Activated T-helper 1 cell treated with anti-CD3 and anti-CD28 coated beads, Interleukin-12 subunit alpha, Interleukin-12 subunit beta, Interleukin-2, Interleukin-4 antibody, amounts not matched to agents 30 ng/mL and 10 ng/mL and 1 ng/mL, durations not matched to agents 14 hours and 24 hours and 36 hours (primary cell): Measurements from ENCODE around the gene TTLL12. TPM values are rescaled to one million over a fixed set of nuclear protein-coding genes. Genes with fewer than 3 reads are reported as not detected.

ENCODE experiments used
- DNase-seq: peaks from one replicate; pipeline ENCODE4 v3.0.0; 2021; ENCODE audit warnings: low spot score
- H3K27ac Mint-ChIP-seq: one replicate; pipeline ENCODE4 v1.8.0; 2021; ENCODE audit warnings: mild to moderate bottlenecking, mixed read lengths
- H3K27me3 Mint-ChIP-seq: one replicate; pipeline ENCODE4 v1.8.0; 2022; ENCODE audit warnings: mild to moderate bottlenecking, moderate library complexity, mixed read lengths; ENCODE audit not compliant: insufficient read depth
- H3K36me3 Mint-ChIP-seq: one replicate; pipeline ENCODE4 v1.8.0; 2021; ENCODE audit warnings: low read depth, mixed read lengths
- H3K4me1 Mint-ChIP-seq: one replicate; pipeline ENCODE4 v1.8.0; 2021; ENCODE audit warnings: low read depth, mixed read lengths
- H3K4me3 Mint-ChIP-seq: one replicate; pipeline ENCODE4 v1.8.0; 2021; ENCODE audit warnings: mild to moderate bottlenecking, moderate library complexity, mixed read lengths
- H3K9me3 Mint-ChIP-seq: one replicate; pipeline ENCODE4 v1.8.0; 2021; ENCODE audit warnings: mixed read lengths
- intact Hi-C: fragments of 100-400 bp; cut with micrococcal nuclease; formaldehyde crosslinking; loops from one replicate; pipeline ENCODE4 v1.15.1; 2024
- total RNA-seq: library from RNA; stranded (reverse); gene quantifications from 2 replicates; pipeline ENCODE4 v1.2.3, GENCODE V29; 2022

The TTLL12 gene
- total RNA-seq, 1 donor from 2014 or later: 105 TPM

DNA sequence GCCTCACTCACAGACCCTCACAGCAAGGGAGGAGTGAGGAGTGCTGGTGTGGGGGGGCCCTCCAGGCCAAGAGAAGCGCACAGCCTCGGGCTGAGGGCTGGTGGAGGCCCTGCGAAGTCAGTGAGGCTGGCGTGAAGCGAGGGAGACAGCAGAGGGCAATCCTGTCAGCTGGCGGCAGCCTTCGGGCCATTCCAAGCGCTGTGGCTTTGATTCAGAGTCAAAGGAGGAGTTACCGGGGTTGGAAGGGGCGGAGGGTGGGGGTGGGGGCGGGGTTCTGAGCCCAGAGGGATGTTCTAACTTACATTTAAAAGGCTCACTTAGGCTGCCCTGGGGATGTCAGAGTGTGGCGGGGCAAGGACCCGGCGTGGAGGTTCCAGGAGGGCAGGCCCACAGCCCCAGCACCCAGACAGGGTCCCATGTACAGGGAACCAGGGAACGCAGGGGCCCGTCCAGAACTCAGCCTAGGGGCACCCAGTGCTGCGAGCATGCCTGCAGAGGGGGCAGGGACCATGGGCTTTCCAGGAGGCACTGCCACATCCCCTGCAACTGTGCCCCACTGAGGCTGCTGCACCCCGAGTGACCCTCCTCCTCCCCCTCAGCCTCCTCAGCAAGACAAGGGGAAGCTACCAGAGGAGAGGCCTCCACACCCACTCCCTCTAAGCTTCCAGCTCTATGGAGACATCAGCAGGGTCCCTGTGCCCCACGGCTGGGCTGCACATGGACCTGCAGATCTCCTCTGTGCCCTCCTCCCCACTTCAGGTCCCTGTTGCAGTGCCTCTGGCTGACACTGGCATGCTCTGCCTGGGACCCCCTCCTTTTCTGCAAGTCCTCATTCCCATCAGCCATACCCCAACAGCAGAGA lies 39.7 kb upstream of the TTLL12 start:
- H3K36me3 Mint-ChIP-seq: no peaks in the 10 kb centered on the region
- no peak for DNase-seq
- peaks cover 6% of the 10 kb centered on the region for H3K4me1 Mint-ChIP-seq
- H3K27me3 Mint-ChIP-seq: peaks cover 5% of the 10 kb centered on the region
- no peaks in the 10 kb centered on the region for H3K9me3 Mint-ChIP-seq
- no peak overlapping the region for H3K27ac Mint-ChIP-seq
- no peak overlapping the region for H3K4me3 Mint-ChIP-seq
- intact Hi-C loops: no loop called here

DNA sequence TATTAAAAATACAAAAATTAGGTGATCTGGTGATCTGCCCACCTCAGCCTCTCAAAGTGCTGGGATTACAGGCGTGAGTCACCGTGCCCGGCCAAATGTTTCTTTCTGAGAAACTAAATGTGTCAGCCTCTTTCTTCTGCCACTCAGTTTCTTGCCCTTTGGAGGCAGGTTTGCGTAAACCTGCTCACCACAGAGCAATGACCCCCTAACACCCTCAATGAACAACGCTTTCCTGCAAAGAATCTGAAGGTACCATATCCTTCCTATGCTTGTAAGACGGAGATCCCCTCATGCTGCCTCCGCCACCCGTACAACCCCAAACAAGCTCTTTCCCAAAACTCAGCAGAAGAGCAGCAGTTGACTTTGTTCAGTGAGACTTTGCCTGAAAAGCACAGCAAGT lies 38.7 kb upstream of the TTLL12 start:
- intact Hi-C loops: no loop called here
- no peaks in the 10 kb centered on the region for H3K36me3 Mint-ChIP-seq
- H3K9me3 Mint-ChIP-seq: no peaks in the 10 kb centered on the region
- peaks cover 3% of the 10 kb centered on the region for H3K27me3 Mint-ChIP-seq
- no peak overlapping the region for H3K27ac Mint-ChIP-seq
- H3K4me3 Mint-ChIP-seq: no peak overlapping the region
- DNase-seq: no peak
- H3K4me1 Mint-ChIP-seq: no peaks in the 10 kb centered on the region

DNA sequence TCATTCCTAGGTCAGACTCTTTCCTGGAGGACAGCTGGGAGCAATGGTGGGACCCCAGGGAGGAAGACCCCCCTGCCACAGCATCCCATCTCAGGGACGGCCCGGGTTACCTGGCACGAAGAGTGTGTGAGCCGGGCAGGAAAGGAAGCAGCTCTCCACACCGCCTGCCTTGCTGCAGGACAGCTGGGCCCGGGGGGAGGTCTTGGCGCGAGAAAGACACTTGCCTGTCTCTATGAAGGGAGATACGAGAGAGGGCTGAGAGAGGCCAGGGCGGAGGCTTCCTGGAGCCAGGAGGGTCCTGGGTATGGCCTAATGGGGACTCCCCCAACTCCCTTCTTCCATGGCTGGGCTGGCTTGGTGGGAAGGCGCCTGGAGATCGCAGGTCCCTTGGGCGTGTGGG lies 36.1 kb upstream of the TTLL12 start:
- Mint-ChIP-seq H3K36me3 (no peaks in the 10 kb centered on the region), H3K9me3 (no peaks in the 10 kb centered on the region), H3K4me3 (no peak overlapping the region), H3K27ac (no peak overlapping the region), H3K4me1 (no peaks in the 10 kb centered on the region), H3K27me3 (peaks cover 3% of the 10 kb centered on the region)
- DNase-seq: no peak
- intact Hi-C loops: no loop called here

DNA sequence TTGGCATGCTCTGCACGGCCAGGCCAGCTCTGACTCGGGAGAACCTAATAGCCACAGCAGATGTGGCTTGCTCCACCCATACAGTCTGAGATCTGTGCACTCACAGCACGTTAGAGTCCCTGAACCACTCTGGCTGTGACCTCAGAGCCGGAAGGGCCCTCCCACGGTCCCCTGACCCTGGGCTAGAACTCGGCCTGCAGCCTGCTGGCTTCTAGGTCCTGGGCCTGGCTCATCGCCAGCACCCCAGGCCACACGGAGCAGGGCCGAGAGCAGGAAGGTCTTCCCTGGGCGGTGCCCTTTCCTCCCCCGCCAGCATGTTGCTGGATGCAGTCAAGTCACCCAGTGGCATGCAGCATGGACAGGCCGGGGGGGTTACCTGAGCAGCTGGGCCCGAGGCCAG lies 35.3 kb upstream of the TTLL12 start:
- intact Hi-C loops: no loop called here

DNA sequence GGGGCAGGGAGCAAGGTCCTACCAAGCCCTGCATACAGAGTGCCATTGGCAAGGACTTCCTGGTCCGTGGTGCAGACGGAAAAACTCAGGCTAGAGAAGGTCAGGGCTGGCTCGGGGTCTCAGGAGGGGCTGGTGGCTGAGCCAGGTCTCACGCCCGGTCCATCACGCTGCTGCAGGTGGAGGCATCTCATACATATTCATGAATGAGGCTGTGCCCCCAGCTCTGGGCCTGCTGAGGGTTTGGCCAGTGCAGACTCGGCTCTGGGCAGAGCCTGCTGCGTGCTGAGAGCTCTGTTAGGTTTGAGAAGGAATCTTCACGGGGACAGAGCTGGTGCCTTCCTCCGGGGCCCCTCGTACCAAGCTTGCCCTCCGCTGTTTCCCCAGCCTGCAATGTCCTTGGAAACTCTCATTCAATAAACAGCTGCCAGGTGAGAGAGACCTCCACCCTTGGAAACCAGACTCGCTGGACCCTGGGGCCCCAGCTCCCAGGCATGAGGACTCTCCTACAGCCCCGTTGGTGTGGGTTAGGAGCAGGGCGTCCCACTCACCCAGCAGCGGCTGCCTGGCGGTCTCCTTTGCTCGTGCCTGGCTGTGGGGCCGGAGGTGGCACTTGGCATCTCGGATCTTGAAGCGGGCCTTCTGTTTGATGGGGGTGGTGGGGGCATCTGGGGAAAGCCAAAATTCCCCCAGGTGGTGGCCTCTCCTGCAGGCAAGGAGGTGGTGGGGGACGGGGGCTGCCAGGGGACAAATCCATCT lies 33.9 kb upstream of the TTLL12 start:
- Mint-ChIP-seq H3K4me3 (no peak overlapping the region), H3K27ac (no peak overlapping the region), H3K4me1 (no peaks in the 10 kb centered on the region), H3K27me3 (peaks cover 3% of the 10 kb centered on the region), H3K9me3 (no peaks in the 10 kb centered on the region), H3K36me3 (no peaks in the 10 kb centered on the region)
- DNase-seq: no peak
- intact Hi-C loops: no loop called here

More for the DNA sequence above, 35.3 kb upstream of the TTLL12 start:
- DNase-seq: no peak
- H3K4me3 Mint-ChIP-seq: no peak overlapping the region
- H3K27me3 Mint-ChIP-seq: peaks cover 3% of the 10 kb centered on the region
- H3K36me3 Mint-ChIP-seq: no peaks in the 10 kb centered on the region
- H3K4me1 Mint-ChIP-seq: no peaks in the 10 kb centered on the region
- H3K9me3 Mint-ChIP-seq: no peaks in the 10 kb centered on the region
- H3K27ac Mint-ChIP-seq: no peak overlapping the region

DNA sequence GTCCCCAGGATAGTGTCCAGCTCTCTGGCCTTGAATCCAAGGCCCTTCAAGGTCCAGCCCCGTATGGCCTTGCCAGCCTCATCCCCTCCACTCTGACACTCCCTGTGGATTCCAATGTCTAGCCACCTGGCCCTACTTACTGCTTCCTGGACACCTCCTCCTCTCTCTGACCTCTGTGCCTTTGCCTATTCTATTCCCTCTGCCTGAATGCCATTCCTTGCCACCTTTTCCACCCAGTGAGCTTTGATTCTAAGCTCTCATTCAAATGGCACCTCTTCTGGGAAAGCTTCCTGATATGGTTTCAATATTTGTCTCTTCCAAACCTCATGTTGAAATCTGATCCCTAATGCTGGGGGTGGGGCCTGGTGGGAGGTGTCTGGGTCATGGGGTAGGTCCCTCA lies 31.9 kb upstream of the TTLL12 start:
- H3K9me3 Mint-ChIP-seq: no peaks in the 10 kb centered on the region
- H3K4me1 Mint-ChIP-seq: no peaks in the 10 kb centered on the region
- H3K27me3 Mint-ChIP-seq: no peaks in the 10 kb centered on the region
- H3K36me3 Mint-ChIP-seq: no peaks in the 10 kb centered on the region
- H3K4me3 Mint-ChIP-seq: no peak overlapping the region
- no peak for DNase-seq
- intact Hi-C loops: no loop called here
- H3K27ac Mint-ChIP-seq: no peak overlapping the region

DNA sequence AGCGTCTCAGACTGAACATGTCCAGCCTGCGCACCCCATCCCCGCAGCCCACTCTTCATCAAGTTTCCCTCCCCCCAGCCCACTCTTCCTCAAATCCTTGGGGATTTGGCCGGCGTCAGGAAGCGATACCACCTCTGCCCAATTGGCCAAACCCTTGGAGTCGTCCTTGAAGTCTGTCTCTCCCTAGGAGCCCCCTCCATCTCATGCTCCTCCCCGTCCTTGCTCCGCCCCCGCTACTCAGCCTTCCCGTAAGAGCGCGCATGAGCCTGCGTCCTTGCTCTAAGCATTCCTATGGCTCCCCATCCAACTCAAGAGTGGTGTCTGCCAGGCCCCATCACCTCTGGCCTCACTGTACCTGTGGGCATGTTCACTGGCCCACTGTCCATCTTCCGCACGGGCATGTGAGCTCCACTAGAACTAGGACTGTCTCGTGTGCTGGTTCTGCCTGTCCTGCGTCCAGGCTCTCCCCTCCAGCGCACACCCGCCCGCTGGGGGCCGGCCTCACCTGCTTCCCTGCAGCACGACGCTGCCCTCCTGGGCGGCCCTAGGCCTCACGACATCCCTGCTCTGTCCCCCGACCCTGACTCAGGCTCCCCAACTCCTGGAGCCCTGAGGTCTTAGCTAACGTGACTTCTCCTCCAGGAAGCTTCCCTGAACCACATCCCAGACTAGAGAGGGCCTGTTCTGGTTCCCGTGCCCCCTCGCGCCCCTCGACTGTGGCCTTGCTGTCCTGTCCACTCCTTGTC lies 30.5 kb upstream of the TTLL12 start:
- H3K27ac Mint-ChIP-seq: no peak overlapping the region
- DNase-seq: no peak
- H3K27me3 Mint-ChIP-seq: no peaks in the 10 kb centered on the region
- no peaks in the 10 kb centered on the region for H3K4me1 Mint-ChIP-seq
- no peaks in the 10 kb centered on the region for H3K9me3 Mint-ChIP-seq
- intact Hi-C loops: no loop called here
- no peaks in the 10 kb centered on the region for H3K36me3 Mint-ChIP-seq
- no peak overlapping the region for H3K4me3 Mint-ChIP-seq

DNA sequence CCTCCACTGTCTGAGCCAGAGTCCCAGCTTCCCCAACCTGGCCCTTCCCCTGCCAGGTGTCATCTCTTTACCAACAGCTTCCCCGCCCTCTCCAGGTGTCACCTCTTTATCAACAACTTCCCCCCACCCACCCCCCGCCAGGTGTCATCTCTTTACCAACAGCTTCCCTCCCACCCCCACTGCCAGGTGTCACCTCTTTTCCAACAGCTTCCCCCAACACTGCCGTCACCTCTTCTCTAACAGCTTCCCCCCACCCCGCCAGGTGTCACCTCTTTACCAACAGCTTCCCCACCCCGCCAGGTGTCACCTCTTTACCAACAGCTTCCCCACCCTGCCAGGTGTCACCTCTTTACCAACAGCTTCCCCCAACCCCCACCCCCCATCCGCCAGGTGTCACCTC lies 29.8 kb upstream of the TTLL12 start:
- Mint-ChIP-seq H3K4me3 (no peak overlapping the region), H3K27me3 (no peaks in the 10 kb centered on the region), H3K4me1 (no peaks in the 10 kb centered on the region), H3K36me3 (no peaks in the 10 kb centered on the region), H3K9me3 (no peaks in the 10 kb centered on the region), H3K27ac (no peak overlapping the region)
- intact Hi-C loops: no loop called here
- DNase-seq: no peak

DNA sequence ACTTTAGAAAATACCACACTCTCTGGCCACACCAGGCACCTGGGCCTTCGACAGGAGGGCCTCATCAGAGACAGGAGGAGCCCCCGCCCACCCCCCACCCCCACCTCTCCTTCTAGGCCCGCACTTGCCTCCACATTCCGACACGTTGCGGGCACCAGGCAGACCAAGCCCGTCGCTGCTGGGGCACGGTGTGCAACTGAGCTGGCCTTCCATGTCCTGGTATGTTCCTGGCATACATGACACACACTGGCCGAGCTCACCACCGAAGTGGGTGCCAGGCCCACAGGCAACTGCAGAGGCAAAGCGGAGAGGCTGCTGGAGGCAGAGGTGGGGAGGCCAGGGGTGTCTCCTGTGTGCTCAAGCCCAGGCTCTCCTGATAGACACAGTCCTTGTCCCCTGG lies 27.0 kb upstream of the TTLL12 start:
- H3K27ac Mint-ChIP-seq: no peak overlapping the region
- H3K4me1 Mint-ChIP-seq: no peaks in the 10 kb centered on the region
- intact Hi-C loops: no loop called here
- H3K9me3 Mint-ChIP-seq: no peaks in the 10 kb centered on the region
- no peaks in the 10 kb centered on the region for H3K27me3 Mint-ChIP-seq
- no peak for DNase-seq
- H3K4me3 Mint-ChIP-seq: no peak overlapping the region
- H3K36me3 Mint-ChIP-seq: no peaks in the 10 kb centered on the region

DNA sequence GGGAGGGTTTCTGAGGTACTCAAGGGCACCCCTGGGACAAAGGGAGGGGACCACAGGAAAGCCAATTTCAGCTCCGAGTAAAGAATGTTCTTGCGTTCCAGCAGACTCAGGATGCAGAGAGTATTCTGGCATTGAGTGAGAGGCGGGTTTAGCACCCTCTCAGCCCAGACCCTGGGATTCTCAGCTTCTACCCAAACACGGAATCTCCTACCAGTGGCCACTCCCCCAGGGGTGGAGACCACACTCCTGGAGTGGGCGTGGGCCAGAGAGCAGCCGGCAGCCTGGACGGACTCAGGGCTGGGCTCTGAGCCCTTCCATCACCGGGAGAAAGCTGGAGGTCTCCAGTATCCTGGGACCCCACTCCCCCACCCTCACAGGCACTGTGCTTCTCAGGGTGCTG lies 26.1 kb upstream of the TTLL12 start:
- Mint-ChIP-seq H3K4me1 (no peaks in the 10 kb centered on the region), H3K27me3 (no peaks in the 10 kb centered on the region), H3K4me3 (no peak overlapping the region), H3K36me3 (no peaks in the 10 kb centered on the region), H3K27ac (no peak overlapping the region), H3K9me3 (no peaks in the 10 kb centered on the region)
- intact Hi-C loops: no loop called here
- no peak for DNase-seq

DNA sequence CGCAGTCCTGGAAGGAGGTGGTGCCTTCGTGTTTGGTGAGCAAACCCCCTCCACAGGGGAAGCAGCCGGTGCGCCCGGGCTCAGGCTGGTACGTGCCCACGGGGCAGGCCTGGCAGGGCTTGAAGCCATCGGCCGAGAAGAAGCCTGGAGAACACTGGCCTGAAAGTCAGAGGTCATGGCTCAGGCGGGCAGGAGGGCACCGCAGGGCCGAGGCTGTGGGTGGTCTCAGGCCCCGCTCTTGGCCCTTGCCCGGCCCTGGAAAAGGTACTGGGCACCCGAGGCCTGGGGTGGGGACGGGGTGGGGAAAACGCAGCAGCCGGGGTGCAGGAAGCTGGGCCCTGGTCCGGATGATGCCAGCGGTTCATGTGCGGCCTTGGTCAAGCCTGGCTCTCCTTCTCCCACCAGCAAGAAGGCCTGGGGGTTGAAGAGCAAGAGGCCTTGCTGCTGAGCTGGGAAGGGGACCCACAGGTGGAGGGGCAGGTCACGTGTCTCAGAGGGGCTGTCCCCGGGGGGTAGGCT lies 25.6 kb upstream of the TTLL12 start:
- Mint-ChIP-seq H3K9me3 (no peaks in the 10 kb centered on the region), H3K27ac (no peak overlapping the region), H3K36me3 (no peaks in the 10 kb centered on the region), H3K4me3 (no peak overlapping the region), H3K27me3 (no peaks in the 10 kb centered on the region), H3K4me1 (no peaks in the 10 kb centered on the region)
- no peak for DNase-seq
- intact Hi-C loops: no loop called here

DNA sequence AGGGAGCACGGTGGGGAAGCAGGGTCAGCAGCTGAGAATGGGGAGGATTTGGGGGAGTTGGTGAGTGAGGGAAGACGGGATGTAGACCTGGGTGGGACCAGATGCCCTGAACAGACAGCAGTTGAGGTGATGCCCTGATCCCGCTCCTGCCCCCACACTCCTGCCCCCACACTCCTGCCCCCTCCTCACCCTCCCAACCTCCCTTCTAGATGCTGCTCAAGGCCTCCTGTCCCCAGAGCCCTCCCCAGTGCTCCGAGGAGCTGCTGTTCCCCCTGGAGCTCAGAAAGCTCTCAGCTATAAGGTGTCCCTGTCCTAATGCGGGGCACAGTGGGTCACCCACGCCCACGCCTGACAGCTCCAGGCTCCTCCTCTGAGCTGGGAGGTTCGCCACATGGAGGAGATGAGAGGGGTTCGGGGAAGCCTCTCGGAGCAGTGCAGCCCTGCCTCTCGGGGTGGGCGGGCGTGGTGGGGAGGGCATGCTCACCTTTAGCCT lies 25.1 kb upstream of the TTLL12 start:
- no peaks in the 10 kb centered on the region for H3K36me3 Mint-ChIP-seq
- H3K4me3 Mint-ChIP-seq: no peak overlapping the region
- no peak for DNase-seq
- no peaks in the 10 kb centered on the region for H3K4me1 Mint-ChIP-seq
- H3K9me3 Mint-ChIP-seq: no peaks in the 10 kb centered on the region
- H3K27ac Mint-ChIP-seq: no peak overlapping the region
- intact Hi-C loops: no loop called here
- no peaks in the 10 kb centered on the region for H3K27me3 Mint-ChIP-seq
